ENCODE results near the gene CMTM6. TPM values are rescaled to one million over a fixed set of nuclear protein-coding genes. Genes with fewer than 3 reads are reported as not detected.

CMTM6 gene
- total and polyA plus RNA-seq, 4 donors, result 27.1 to 97.4 (median 72.2) TPM

DNA sequence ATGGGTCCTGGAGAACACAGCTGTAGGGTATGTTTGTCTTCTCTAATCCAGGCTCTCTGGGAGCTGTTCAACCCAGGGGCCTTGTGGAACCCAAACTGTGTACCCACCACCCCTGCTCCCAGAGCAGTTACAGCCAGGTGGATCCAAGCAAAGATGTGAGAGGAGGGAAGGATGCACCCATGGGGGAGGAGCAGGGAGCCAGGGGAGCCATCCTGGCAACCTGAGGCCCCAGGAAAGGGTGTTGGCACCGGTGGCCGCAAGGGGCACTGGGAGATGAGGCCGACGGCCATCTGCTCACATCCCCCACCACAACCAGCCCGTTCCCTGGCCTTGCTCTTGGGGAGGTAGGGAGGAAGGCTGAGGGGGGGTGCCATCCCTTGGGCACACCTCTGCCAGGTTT, 43.2 kb downstream of the CMTM6 start:
- DNase-seq, result no peak
- H3K4me1 ChIP-seq (ENCODE audit: control insufficient read depth in 5 of 5, insufficient read depth in 5 of 5, low read length in 5 of 5), result peaks cover 0 to 18% (median 10%) of the 10 kb centered on the region in 5 donors
- no peaks in the 10 kb centered on the region for H3K27me3 ChIP-seq (ENCODE audit: control insufficient read depth in 3 of 3, insufficient read depth in 3 of 3, low read length in 2 of 3)
- H3K27ac ChIP-seq (ENCODE audit: low read depth in 1 of 2, low read length in 1 of 2), result no peak overlapping the region
- H3K4me3 ChIP-seq, result no peak overlapping the region
- peaks cover 0 to 8% (median 2%) of the 10 kb centered on the region in 4 donors for H3K36me3 ChIP-seq (ENCODE audit: control insufficient read depth in 4 of 4, insufficient read depth in 4 of 4, low read length in 4 of 4)
- no peak overlapping the region for H3K9ac ChIP-seq (ENCODE audit: insufficient read depth in 1 of 2, low read length in 2 of 2)
- no peaks in the 10 kb centered on the region for H3K9me3 ChIP-seq (ENCODE audit: control insufficient read depth in 4 of 4, insufficient read depth in 3 of 4, low read length in 3 of 4)
- TF ChIP-seq CTCF (IDR thresholded peaks at IDR 0.05; ENCODE audit: control extremely low read depth, extremely low read depth), result no peak
- WGBS, 2 donors, result 87 to 95% methylated on average over 5 of the region's 5 CpGs
- ATAC-seq (ENCODE audit: insufficient read depth, low FRiP score), result no peak

GRCh38 chr3:32457971-32458471, 44.6 kb downstream of the CMTM6 start:
- H3K4me3 ChIP-seq, result no peak overlapping the region
- DNase-seq, result no peak
- no peak overlapping the region for H3K9ac ChIP-seq (ENCODE audit: insufficient read depth in 1 of 2, low read length in 2 of 2)
- peak overlapping the region in 1 of 2 donors; percentile 74 for H3K27ac ChIP-seq (ENCODE audit: low read depth in 1 of 2, low read length in 1 of 2)
- H3K27me3 ChIP-seq (ENCODE audit: control insufficient read depth in 3 of 3, insufficient read depth in 3 of 3, low read length in 2 of 3), result no peaks in the 10 kb centered on the region
- peaks cover 0 to 19% (median 10%) of the 10 kb centered on the region in 5 donors for H3K4me1 ChIP-seq (ENCODE audit: control insufficient read depth in 5 of 5, insufficient read depth in 5 of 5, low read length in 5 of 5)
- TF ChIP-seq CTCF (IDR thresholded peaks at IDR 0.05; ENCODE audit: control extremely low read depth, extremely low read depth), result no peak
- peak; percentile 38 for ATAC-seq (ENCODE audit: insufficient read depth, low FRiP score)
- H3K9me3 ChIP-seq (ENCODE audit: control insufficient read depth in 4 of 4, insufficient read depth in 3 of 4, low read length in 3 of 4), result no peaks in the 10 kb centered on the region
- peaks cover 0 to 15% (median 2%) of the 10 kb centered on the region in 4 donors for H3K36me3 ChIP-seq (ENCODE audit: control insufficient read depth in 4 of 4, insufficient read depth in 4 of 4, low read length in 4 of 4)
- WGBS, 2 donors, result 16 to 36% methylated on average over 9 of the region's 9 CpGs

DNA sequence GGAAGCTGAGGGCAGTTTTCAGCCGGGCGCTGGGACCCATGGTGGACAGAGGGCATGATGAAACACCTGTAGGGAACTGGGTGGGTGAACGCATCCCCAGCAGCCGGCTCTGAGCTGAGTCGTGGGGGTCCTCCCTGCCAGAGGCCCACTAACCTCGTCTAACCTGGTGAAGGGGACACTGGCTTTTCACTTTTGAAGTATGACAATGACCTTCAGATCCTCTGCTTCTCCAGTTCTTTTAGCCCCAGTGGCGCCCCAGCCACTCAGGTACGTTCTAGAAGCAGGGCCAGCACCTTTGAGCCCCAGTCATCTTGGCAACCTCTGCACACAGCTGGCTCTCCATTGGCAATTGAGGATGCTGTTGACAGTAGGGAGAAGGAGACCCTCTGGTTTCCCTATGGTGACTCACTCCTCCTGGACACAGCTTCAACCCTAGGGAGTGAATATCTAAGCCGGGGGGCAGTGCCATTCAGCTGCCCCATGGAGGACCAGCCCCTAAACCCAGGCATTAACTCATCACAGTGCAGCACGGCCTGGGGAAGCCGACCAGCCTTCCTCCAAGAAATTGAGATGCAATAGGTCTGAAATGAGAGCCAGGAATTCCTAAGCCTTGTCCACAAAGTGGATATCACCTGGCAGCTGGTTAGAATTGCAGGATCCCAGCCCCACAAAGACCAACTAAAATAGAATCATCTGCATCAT, 46.1 kb downstream of the CMTM6 start:
- 84 to 91% methylated on average over 11 of the region's 11 CpGs for WGBS, 2 donors
- H3K4me1 ChIP-seq (ENCODE audit: control insufficient read depth in 5 of 5, insufficient read depth in 5 of 5, low read length in 5 of 5), result peaks cover 0 to 19% (median 8%) of the 10 kb centered on the region in 5 donors
- no peak overlapping the region for H3K27ac ChIP-seq (ENCODE audit: low read depth in 1 of 2, low read length in 1 of 2)
- H3K9me3 ChIP-seq (ENCODE audit: control insufficient read depth in 4 of 4, insufficient read depth in 3 of 4, low read length in 3 of 4), result no peaks in the 10 kb centered on the region
- DNase-seq, result no peak
- H3K4me3 ChIP-seq, result no peak overlapping the region
- no peaks in the 10 kb centered on the region for H3K27me3 ChIP-seq (ENCODE audit: control insufficient read depth in 3 of 3, insufficient read depth in 3 of 3, low read length in 2 of 3)
- H3K9ac ChIP-seq (ENCODE audit: insufficient read depth in 1 of 2, low read length in 2 of 2), result no peak overlapping the region
- peaks cover 0 to 20% (median 2%) of the 10 kb centered on the region in 4 donors for H3K36me3 ChIP-seq (ENCODE audit: control insufficient read depth in 4 of 4, insufficient read depth in 4 of 4, low read length in 4 of 4)
- ATAC-seq (ENCODE audit: insufficient read depth, low FRiP score), result no peak
- TF ChIP-seq CTCF (IDR thresholded peaks at IDR 0.05; ENCODE audit: control extremely low read depth, extremely low read depth), result no peak
